Neural progenitor cell (in vitro differentiated cells): ENCODE results near the gene ARHGAP24. TPM values are rescaled to one million over a fixed set of nuclear protein-coding genes. Genes with fewer than 3 reads are reported as not detected.

Experiments used
- DNase-seq: peaks from one replicate; pipeline ENCODE4 v3.0.0-alpha.2; 2016; ENCODE audit warnings: low spot score
- H2AFZ ChIP-seq: fragments of 200-600 bp; sonication (generic); replicated peaks from 2 replicates; pipeline ENCODE4 v1.6.1; 2016; ENCODE audit warnings: antibody characterized with exemption
- H3F3A ChIP-seq: fragments of 200-600 bp; sonication (generic); 2 replicates; pipeline ENCODE4 v1.6.1; 2016; ENCODE audit warnings: antibody characterized with exemption, low read depth
- H3K27ac ChIP-seq: fragments of 200-600 bp; sonication (generic); 2 replicates; pipeline ENCODE4 v1.5.1; 2016; ENCODE audit warnings: mild to moderate bottlenecking
- H3K27me3 ChIP-seq: fragments of 200-600 bp; sonication (generic); 2 replicates; pipeline ENCODE4 v1.6.1; 2016; ENCODE audit warnings: mild to moderate bottlenecking, moderate library complexity
- H3K36me3 ChIP-seq: fragments of 200-600 bp; sonication (generic); 2 replicates; pipeline ENCODE4 v1.5.1; 2016
- H3K4me1 ChIP-seq: fragments of 200-600 bp; sonication (generic); 2 replicates; pipeline ENCODE4 v1.6.1; 2016; ENCODE audit warnings: mixed run types
- H3K4me2 ChIP-seq: fragments of 200-600 bp; sonication (generic); 2 replicates; pipeline ENCODE4 v1.6.1; 2016
- H3K4me3 ChIP-seq: fragments of 200-600 bp; sonication (generic); 2 replicates; pipeline ENCODE4 v1.5.1; 2016
- H3K79me2 ChIP-seq: fragments of 200-600 bp; sonication (generic); 2 replicates; pipeline ENCODE4 v1.6.1; 2016; ENCODE audit warnings: low read depth
- H3K9ac ChIP-seq: fragments of 200-600 bp; sonication (generic); 2 replicates; pipeline ENCODE4 v1.6.1; 2016
- H3K9me3 ChIP-seq: fragments of 200-600 bp; sonication (generic); 2 replicates; pipeline ENCODE4 v1.5.1; 2016; ENCODE audit warnings: low read depth
- H4K20me1 ChIP-seq: fragments of 200-600 bp; sonication (generic); 2 replicates; pipeline ENCODE4 v1.6.1; 2016; ENCODE audit warnings: low read depth
- H3K27ac Mint-ChIP-seq: 3 replicates; pipeline ENCODE4 v1.8.0; 2021; ENCODE audit warnings: mixed read lengths
- H3K27me3 Mint-ChIP-seq: 2 replicates; pipeline ENCODE4 v1.8.0; 2022; ENCODE audit warnings: low read depth, mild to moderate bottlenecking, inconsistent platforms, moderate library complexity, mixed read lengths; ENCODE audit not compliant: insufficient read depth
- H3K36me3 Mint-ChIP-seq: 3 replicates; pipeline ENCODE4 v1.8.0; 2021; ENCODE audit warnings: mixed read lengths
- H3K4me1 Mint-ChIP-seq: 3 replicates; pipeline ENCODE4 v1.8.0; 2021; ENCODE audit warnings: mixed read lengths
- H3K4me3 Mint-ChIP-seq: 3 replicates; pipeline ENCODE4 v1.8.0; 2021; ENCODE audit warnings: mild to moderate bottlenecking, moderate library complexity, mixed read lengths
- H3K9me3 Mint-ChIP-seq: 3 replicates; pipeline ENCODE4 v1.8.0; 2020; ENCODE audit warnings: mixed read lengths
- EZH2 ChIP-seq: fragments of 200-600 bp; sonication (generic); IDR thresholded peaks from 2 replicates; pipeline ENCODE4 v1.6.1; 2017; ENCODE audit warnings: antibody characterized with exemption, mild to moderate bottlenecking, moderate library complexity
- EZH2phosphoT487 ChIP-seq: fragments of 200-600 bp; sonication (generic); IDR thresholded peaks from 2 replicates; pipeline ENCODE4 v1.6.1; 2017; ENCODE audit warnings: antibody characterized with exemption
- total RNA-seq: library from RNA; depleted of rRNA; stranded (reverse); fragments of >200 nt; gene quantifications from 2 replicates; pipeline ENCODE4 v1.2.3, GENCODE V29; 2015; ENCODE audit warnings: low replicate concordance
- TF ChIP-seq, protein P1 (sequence below): fragments of 200-600 bp; sonication (generic); IDR thresholded peaks from 2 replicates; pipeline ENCODE4 v1.5.1; 2017; ENCODE audit warnings: antibody characterized with exemption, mild to moderate bottlenecking

The ARHGAP24 gene
- total RNA-seq, 1 donor from 2014 or later, result 2.2 TPM

DNA sequence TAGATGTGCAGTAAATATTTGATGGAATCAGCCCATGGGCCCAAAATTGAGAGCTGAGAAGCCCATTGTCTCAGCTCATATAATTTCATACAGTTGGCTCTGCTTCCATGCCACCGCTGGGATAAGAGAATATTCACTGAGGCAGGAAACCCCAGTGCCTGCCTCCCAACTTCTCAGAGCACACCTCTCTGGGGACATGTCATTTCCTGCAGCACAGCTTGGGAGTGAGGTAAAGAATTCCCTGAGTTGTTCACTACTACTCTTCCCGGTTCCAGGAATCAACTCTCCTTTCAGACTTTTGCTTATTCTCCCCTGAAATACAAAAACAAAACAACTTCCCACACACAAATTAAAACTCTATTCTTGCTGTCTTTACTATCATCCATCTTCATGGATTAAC is 495.6 kb downstream of the ARHGAP24 start:
- Histone ChIP-seq H3K36me3 (no peaks in the 10 kb centered on the region), H3K27ac (no peak overlapping the region), H3F3A (no peaks in the 10 kb centered on the region), H4K20me1 (no peaks in the 10 kb centered on the region), H3K4me1 (no peaks in the 10 kb centered on the region), H3K79me2 (no peaks in the 10 kb centered on the region), H3K9ac (no peak overlapping the region), H3K9me3 (no peaks in the 10 kb centered on the region), H2AFZ (peak overlapping the region; percentile 51), H3K27me3 (no peaks in the 10 kb centered on the region), H3K4me2 (no peak overlapping the region), H3K4me3 (no peak overlapping the region)
- Mint-ChIP-seq H3K27me3 (no peaks in the 10 kb centered on the region), H3K4me1 (peaks cover 4% of the 10 kb centered on the region), H3K9me3 (no peaks in the 10 kb centered on the region), H3K36me3 (no peaks in the 10 kb centered on the region), H3K27ac (no peak overlapping the region), H3K4me3 (no peak overlapping the region)
- no peak for DNase-seq
- TF ChIP-seq EZH2phosphoT487 (no peak), EZH2 (no peak)
- TF ChIP-seq, protein P1, sequence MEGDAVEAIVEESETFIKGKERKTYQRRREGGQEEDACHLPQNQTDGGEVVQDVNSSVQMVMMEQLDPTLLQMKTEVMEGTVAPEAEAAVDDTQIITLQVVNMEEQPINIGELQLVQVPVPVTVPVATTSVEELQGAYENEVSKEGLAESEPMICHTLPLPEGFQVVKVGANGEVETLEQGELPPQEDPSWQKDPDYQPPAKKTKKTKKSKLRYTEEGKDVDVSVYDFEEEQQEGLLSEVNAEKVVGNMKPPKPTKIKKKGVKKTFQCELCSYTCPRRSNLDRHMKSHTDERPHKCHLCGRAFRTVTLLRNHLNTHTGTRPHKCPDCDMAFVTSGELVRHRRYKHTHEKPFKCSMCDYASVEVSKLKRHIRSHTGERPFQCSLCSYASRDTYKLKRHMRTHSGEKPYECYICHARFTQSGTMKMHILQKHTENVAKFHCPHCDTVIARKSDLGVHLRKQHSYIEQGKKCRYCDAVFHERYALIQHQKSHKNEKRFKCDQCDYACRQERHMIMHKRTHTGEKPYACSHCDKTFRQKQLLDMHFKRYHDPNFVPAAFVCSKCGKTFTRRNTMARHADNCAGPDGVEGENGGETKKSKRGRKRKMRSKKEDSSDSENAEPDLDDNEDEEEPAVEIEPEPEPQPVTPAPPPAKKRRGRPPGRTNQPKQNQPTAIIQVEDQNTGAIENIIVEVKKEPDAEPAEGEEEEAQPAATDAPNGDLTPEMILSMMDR, result no peak

GRCh38 chr4:85979276-85979675 is 504.3 kb downstream of the ARHGAP24 start:
- Mint-ChIP-seq H3K9me3 (no peaks in the 10 kb centered on the region), H3K4me1 (no peaks in the 10 kb centered on the region), H3K36me3 (peaks cover 5% of the 10 kb centered on the region), H3K27me3 (no peaks in the 10 kb centered on the region), H3K4me3 (no peak overlapping the region), H3K27ac (no peak overlapping the region)
- H2AFZ ChIP-seq, result no peak overlapping the region
- H3K9me3 ChIP-seq, result no peaks in the 10 kb centered on the region
- H3K4me1 ChIP-seq, result no peaks in the 10 kb centered on the region
- no peak overlapping the region for H3K4me2 ChIP-seq
- no peaks in the 10 kb centered on the region for H3K79me2 ChIP-seq
- H3K27ac ChIP-seq, result no peak overlapping the region
- no peak for DNase-seq
- no peaks in the 10 kb centered on the region for H3K27me3 ChIP-seq
- no peaks in the 10 kb centered on the region for H4K20me1 ChIP-seq
- no peak overlapping the region for H3K4me3 ChIP-seq
- TF ChIP-seq EZH2 (no peak), EZH2phosphoT487 (no peak)
- TF ChIP-seq, protein P1, result no peak
- H3K9ac ChIP-seq, result no peak overlapping the region
- H3F3A ChIP-seq, result no peaks in the 10 kb centered on the region
- no peaks in the 10 kb centered on the region for H3K36me3 ChIP-seq

- Histone ChIP-seq H3K27ac (no peak overlapping the region), H3K27me3 (no peaks in the 10 kb centered on the region)
- no peaks in the 10 kb centered on the region for H3K27me3 Mint-ChIP-seq
Measured at GRCh38 chr4:85986266-85986665, 511.3 kb downstream of the ARHGAP24 start.

More at GRCh38 chr4:85986266-85986665, 511.3 kb downstream of the ARHGAP24 start:
- no peak for DNase-seq
- no peak overlapping the region for H3K4me2 ChIP-seq
- TF ChIP-seq EZH2, result no peak
- TF ChIP-seq, protein P1, result no peak
- TF ChIP-seq EZH2phosphoT487, result no peak
- H3K4me1 ChIP-seq, result no peaks in the 10 kb centered on the region
- H3K4me3 Mint-ChIP-seq, result no peak overlapping the region
- H2AFZ ChIP-seq, result no peak overlapping the region
- no peaks in the 10 kb centered on the region for H3K9me3 ChIP-seq
- H3K4me1 Mint-ChIP-seq, result no peaks in the 10 kb centered on the region
- no peaks in the 10 kb centered on the region for H3F3A ChIP-seq
- H3K9me3 Mint-ChIP-seq, result no peaks in the 10 kb centered on the region
- H3K36me3 Mint-ChIP-seq, result peaks cover 2% of the 10 kb centered on the region
- H4K20me1 ChIP-seq, result no peaks in the 10 kb centered on the region
- no peak overlapping the region for H3K27ac Mint-ChIP-seq
- no peak overlapping the region for H3K9ac ChIP-seq
- no peak overlapping the region for H3K4me3 ChIP-seq
- no peaks in the 10 kb centered on the region for H3K79me2 ChIP-seq
- no peaks in the 10 kb centered on the region for H3K36me3 ChIP-seq
